ENCODE data around the gene KCNJ1.

Gene KCNJ1

DNA sequence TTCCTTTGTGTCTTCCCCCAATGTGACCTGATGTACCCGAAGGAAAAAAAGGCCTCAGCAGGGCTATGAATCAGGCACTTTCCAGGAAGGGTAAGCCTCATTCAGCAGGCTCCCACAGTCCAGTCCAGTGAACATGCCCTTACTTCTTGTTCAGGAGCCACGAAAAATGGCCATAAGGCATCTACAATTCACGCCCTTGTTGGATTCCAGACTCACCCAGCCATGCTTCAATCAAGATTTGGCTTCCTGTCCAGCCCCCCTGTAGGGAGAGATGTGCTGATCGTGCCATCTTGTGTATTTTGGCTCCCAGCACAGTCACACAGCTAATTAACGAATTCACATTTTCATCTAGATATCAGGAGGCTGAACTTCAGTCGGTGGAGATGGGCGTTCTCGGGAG is 14.1 kb upstream of the KCNJ1 start:
- DNase-seq, result no peak

DNA sequence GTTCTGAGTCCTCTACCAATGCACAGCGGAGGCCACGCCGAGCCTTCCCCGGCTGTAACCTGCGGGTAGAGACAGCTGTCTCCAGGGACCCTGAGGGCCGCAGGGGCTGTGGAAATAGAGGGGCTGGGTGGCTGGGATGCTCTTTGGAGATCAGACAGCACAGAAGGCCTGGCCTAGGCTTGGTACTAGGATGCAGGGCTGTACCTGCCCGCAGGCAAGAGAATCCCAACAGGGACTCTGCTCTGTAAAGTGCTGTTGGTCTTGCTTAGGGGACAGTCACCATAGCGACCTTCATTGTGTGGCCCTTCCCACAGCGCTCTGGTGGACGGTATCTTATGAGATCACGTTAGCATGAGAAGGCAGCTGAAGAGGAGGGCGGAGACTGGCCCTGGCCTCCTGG is 12.7 kb upstream of the KCNJ1 start:
- no peak for DNase-seq

DNA sequence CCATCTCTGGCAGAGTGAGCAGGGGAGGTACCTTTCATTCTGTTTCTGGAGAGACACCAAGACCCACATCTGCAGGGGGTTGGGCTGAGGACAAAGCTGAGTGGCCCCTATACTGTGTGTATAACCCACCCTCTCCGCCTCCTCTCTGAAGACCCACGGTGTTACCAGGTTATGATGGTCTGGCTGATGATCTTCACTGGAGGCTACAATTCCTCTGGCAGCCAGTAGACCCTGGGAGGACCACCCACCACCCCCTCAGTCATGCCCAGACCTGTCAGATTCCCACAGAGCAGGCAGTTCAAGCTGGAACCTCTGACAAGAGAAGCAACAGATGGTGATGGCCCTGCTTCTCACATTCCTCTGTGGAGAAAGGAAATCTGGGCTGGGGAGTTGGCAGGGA is 11.4 kb upstream of the KCNJ1 start:
- DNase-seq, result no peak

DNA sequence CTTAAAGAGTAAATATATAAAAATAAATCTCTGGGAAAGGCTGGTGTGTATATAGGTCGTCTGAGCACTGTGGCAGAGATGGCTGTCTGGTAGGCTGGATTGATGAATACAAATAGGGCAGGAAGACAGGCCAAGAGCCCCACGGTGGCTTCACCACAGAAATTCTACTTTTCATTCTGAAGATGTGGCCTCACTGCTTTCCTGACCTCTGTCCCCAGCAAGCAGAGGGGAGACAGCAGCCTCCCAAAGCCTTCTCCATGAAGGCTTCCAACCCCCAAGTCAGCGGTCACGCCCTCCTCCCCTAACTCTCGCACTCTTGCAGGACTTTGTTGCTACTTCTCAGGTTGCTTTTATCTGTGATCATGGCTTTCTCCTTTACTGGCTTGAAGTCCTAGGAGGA is 10.6 kb upstream of the KCNJ1 start:
- no peak for DNase-seq

DNA sequence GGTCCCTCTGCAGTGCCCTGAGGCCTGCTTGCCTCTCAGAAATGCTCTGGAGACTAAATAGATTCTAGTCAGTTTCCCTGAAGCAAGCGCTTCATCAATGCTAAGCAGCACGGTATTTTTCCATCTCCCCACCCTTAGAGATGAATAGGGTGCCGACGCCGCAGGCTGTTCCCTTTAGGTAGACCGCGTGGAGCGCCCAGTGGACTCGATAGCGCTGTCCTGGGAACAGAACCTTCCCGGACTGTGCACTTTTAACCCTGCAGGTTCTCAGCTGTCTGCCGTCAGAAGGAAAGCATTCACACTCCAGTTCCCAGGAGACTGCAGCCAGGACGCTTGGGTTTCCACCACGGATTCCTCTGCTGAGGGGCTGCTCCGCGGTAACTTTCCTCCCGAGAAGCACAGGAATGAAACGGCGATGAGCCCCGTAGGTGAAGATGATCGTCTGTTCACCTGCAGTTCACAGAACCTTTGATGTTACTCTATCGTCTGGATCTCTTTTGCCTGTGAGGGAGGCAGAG is 9.1 kb upstream of the KCNJ1 start:
- DNase-seq, result no peak

DNA sequence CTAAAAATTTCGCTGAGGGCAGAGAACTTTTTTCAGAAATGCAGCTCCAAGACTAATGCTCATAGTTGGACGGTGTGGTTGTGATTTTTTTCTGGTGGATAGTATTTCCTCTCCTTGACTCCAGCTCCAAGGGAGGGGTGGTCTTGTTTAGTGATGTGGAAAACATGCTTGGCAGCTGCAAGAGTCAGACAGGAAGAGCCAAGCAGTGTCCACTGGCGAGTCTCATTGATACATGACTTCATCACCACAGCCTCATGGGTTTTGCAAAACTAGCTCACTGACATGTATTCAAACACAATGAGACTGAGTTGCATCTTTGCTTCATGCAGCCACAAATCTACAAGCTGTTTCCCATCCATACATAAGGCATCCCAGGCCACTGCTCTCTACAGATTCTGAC is 7.3 kb upstream of the KCNJ1 start:
- DNase-seq, result no peak

DNA sequence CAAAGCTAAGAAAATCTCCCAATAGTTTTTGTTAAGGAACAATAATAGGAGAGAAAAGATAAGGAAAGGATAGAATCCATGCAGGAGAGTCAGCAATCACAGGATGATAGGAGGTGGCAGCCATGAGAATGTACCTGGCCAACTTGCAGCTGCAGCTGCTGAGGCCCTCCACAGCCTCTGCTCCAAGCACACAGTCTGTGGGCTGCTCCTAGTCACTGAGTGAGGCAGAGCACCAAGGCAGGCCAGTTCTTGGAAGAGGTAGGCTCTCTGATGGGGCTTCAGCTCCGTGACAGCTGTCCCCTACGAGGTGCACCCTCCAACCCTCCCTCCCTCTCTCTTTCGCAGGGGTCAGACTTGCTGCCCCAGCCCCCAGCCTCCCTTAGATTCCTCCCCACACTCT is 5.5 kb upstream of the KCNJ1 start:
- no peak for DNase-seq

DNA sequence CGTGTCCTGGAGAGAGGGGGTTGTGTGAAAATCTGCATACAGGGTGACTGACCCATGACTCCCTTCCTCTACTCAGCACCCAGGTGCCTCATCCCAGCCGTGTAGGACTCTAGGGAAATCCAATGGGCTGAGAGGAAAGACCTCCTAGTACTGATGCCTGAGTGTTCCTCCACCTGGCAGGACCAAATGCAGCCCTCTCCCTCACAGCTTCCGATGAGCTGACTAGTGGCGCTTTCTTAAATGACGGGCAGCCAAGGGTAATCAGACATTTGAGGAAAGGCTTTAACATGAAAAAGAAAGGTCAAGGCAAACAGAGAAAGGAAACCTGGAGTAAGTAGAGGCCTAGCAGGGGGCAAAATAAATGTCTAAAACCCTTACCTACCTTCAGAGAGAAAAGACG is 5.0 kb upstream of the KCNJ1 start:
- no peak for DNase-seq

DNA sequence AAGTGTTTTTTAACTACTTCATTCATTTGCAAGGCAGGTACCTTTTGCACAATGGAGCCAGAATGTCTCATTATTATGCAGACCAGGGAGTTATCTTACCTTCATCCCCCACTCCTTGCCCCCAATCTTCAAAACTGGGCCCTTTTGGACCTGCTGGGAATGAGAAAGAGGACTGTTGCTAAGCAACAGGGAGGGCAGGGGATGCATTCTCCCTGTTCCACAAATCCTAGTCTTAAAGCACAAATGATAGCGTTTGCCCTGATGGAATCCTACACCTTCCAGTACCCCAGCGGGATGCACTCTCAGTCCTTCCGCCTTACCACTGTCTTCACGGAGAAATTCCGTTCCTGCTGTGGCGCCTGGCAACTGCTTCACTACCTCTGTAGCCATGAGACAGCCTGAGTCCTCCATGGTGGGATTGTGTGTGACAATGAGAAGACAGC is 4.1 kb upstream of the KCNJ1 start:
- no peak for DNase-seq

DNA sequence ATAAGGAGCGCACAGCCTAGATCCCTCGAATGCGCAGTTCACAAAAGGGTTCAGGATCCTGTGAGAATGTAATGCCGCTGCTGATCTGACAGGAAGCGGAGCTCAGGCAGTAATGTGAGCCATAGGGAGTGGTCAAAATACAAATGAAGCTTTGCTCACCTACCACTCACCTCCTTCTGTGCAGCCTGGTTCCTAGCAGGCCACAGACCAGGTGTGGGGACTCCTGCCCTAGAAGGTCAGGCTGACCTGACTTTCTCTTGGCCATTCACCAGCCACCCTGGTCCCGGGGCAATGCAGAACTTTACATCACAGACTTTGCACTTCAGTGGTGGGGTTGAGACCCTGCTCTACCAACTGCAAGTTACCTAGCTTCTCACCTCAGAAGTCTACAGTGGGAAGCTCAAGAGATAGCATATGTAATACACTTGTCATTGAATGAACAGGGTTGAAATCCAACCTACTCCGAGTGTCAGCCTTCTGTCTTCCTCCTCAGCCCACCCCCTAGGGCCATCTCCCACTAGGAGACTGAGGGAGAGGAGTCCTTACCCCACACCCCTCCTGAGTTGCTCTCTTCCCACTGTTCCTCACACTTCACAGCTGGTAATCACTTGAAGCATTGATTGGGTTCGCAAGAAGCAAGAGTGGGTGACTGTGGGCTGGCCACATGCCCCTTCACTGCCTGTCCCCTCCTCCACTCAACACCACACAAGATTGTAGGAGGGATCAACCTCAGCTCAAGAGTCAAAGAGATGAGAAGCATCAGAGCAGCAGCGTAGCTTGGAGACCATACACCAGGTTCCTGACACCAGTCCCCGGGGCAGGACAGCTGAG is 2.0 kb upstream of the KCNJ1 start:
- no peak for DNase-seq

DNA sequence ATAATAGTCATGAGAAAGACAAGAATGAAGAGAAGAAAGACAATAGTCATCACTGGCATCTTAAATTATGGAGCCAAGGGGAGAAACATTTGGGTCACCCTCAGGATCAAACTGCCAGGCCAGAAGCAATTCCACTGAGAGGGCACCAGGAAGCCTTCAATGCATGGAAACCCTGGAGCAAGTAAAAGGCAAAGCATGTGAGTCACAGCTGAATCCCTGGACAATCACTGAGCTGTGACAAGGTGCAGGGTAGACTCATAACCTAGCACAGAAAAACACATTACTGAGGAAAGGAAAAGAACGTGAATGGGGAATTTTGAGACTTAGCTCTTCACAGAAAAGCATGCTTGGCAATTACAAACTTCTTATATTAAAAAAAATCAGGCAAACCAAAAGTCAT is 1.6 kb downstream of the KCNJ1 start:
- DNase-seq, result no peak

DNA sequence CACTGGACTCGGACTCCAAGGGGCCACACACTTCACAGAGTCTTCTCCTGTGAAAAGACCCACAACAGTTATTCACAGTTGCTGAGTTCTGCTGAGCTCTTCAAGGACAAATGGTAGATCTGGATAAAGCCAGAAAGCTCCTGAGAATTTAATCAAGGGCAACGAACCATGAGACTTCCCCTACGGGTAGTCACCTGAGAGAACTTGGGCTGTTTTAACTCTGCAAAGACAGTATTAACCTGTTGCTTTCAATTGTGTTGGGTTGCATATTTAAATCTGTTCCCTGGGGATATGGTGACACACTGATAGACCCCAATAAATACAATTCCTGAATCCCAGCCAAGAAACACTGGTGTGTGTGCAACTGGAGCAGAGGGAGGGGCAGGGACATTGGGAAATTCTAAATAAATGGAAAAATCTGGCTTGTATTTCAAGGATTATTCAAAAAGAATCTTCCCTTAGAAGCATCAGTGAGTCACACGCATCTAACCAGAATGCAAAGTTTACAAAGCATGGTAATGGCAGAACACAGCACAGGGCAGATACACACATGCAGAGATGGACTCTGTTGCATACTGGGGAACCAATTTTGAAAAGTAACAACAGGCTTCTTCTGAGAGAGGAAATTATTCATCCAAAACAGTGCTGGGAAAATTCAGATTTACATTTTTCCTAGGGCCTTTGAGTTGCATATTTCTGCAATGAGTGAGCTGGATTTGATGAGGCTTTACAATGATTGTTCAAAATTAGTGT is 4.0 kb downstream of the KCNJ1 start:
- no peak for DNase-seq

DNA sequence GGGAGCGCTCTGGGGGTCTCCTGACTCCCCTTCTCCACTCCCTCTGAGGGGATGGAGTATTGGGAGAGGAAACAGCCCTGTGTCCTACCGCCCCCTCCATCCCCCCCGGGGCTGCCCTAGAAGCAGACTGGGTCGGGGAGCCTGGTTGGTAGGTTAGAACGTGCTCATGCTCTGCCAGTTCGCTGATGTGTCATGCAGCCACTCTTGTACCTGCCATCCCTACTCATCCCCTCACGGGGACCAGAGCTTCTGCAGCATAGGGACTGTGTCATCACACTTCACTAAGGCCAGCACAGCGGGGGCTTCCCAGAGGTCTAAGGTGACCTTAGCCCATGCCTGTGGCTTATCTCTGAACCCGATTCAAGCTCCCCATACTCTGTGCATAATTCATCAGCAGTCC is 4.7 kb downstream of the KCNJ1 start:
- DNase-seq, result no peak

DNA sequence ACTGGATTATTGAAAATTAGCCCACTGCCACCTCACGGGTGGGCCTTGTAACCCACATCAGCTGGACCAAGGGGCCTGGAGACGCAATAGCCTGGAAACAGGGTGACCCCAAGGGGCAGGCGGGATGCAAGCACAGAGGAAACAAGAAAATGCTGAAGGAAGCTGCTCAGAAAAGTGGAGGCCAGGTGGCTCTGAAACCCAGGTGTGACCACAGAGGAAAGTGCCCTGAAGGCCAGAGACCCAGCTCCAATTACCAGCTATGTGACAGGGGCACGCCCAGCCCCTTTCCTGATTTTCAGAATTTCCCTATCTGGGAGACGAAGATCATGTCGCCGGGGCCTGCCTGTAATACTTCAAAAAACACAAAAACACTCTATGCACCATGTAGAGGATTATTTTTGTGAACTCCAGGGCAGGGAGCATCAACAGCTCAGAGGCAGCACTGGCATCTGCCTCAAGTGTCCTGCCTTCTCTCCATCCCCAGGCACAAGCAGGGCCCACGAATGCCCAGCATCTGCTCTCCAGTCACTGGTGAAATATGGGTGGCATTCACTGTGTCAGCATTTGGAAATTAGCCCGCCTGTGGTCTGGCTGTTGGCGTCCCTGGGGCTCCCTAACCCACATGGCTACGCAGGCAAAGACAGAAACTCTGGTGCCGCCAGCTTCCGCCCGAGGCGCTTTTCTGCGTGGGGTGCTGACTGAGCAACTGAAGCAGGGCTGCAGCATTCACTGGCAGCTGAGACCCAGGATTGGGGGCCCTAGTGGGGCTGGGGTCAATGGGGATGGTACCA is 6.3 kb downstream of the KCNJ1 start:
- DNase-seq, result no peak

DNA sequence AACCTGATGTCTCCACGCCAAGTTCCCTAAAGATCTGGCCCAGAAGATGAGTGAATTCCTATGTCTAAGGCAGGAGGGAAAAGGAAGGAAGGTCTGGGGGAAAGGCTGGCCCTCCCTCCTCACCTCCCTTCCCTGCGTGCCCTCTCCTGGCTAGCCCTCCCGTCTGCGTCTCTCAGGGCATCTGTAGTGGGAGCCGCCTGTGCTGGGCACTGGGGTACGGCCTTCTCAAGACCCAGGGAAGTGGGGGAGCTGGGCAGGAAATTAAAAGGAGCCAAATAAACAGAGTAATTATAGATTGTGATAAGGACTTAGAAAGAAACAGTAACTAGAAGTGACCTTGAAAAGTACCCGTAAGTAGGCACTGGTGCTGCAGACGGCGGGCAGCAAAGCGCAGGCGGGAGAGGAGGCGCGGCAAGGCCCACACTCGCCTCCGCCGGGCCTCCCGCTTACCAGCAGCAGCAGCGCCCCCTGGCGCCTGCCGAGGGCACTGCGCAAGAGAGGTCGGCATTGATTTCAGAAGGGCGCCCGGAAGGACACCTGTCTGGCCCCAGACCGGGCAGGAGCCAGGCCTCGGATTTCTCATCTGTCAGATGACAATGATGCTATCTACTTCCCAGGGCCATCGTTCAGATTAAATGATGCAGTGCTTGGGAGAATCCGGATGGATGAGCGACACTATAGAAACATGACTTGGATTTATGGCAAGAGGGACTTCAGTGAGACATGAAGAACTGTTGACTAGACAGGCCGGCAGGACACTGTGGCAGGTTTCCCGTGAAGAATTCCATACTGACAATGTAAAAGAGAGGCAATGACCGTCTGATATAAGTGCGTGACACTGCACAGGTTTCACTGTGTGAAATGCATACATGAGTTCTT is 7.3 kb downstream of the KCNJ1 start:
- DNase-seq, result no peak

DNA sequence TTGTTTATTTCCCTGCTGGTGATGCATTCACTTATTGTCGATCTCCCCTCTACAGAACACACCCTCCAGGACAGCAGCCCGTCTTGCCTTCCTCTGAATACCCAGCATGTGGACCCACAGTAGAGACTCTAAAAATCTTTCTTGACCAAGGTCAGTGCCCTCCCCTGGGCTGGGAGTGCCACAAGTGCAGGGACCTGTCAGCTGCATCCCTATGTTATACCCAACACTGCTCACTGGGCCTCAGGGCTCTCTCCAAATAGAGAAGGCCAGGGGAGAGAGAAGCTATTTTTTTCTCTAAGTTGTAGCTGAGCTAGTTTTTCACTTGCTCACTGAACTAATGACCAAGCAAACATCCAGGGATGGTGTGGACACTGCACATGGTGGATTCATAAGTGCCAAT is 9.8 kb downstream of the KCNJ1 start:
- no peak for DNase-seq

DNA sequence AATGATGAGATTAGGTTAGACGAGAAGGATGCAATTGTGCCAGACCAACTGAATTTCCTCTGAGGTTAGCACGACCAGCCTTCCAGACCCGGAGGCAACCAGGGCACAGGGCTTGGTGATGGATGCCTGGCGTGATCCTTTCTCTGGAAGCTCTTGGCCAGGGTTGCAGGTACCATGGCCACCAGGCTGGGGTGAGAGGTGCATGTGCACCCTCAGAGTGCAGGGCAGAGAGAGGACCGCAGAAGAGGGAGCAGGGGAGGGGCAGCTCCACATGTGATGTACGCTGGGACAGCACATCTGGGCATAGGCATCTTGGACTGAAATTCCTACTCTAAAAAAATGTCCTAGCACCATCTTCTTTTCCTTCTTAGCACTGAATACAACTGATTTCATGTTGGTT is 10.9 kb downstream of the KCNJ1 start:
- no peak for DNase-seq

DNA sequence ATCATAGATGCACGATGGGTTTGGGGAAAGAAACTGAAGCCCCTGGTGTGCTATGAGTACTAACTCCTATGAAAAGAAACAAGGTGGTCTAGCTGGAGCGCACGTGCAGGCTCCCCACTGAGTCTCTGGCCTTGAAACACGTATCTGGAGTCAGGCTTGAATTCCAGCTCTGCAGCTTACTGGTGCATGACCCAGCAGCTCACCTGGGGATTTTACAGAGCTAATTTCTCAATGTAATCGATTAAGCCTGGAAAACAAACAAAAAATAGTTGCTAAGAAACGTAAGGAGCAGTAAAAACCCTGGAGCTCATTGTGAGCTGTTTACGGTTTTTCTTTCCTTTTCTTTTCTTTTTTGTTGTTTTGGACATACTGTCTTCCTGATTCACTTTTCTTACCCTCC is 12.3 kb downstream of the KCNJ1 start:
- no peak for DNase-seq

DNA sequence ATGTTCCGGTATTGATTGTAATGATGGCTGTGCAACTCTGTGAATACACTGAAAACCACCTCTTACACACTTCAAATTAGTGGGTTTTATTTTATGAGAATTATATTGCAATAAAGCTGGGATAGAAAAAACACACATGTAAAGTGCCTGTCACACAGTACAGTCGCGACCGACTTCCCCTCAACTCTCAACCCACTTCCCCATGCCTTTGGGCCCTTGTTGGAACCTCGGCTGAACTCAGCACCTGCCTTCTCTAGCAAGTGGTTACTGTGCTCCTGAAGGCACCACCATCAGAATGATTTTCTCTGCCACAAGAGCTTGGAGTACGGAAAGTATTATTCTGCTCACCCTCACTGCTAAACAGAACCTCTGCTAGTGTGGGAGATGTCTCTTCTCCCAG is 13.5 kb downstream of the KCNJ1 start:
- no peak for DNase-seq

DNA sequence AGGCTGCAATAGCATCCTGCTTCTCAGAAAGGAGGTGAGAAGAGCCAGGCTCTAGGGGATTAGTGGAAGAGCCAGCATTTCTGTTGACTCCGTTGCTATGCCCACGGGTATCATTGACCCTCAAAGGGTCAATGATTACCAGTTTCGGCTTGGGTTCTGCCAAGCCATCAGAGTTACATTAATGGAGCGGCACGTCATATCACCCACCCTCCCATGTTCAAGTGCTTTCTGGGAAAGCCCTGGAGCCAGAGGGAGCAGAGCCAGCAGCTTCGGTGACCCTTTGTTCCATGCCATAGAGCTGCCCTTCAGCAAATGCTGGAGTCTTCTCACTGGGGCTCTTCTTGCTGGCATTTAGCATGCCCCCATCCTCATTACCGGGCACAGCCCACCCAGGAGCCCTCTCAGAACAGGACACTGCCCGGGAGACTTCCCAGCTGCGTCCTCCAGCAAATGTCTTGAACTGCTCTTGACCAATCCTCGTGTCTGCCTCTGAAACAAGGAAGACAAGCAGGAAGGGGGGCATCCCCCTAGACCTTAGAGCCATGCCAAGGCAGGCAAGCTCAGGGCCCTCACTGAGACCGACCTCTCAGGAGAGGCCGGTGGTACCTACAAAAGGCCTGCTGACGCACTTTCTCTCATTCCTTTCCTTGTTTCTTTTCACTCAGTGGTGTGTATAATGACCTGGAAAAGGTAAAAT is 14.6 kb downstream of the KCNJ1 start:
- DNase-seq, result no peak

DNA sequence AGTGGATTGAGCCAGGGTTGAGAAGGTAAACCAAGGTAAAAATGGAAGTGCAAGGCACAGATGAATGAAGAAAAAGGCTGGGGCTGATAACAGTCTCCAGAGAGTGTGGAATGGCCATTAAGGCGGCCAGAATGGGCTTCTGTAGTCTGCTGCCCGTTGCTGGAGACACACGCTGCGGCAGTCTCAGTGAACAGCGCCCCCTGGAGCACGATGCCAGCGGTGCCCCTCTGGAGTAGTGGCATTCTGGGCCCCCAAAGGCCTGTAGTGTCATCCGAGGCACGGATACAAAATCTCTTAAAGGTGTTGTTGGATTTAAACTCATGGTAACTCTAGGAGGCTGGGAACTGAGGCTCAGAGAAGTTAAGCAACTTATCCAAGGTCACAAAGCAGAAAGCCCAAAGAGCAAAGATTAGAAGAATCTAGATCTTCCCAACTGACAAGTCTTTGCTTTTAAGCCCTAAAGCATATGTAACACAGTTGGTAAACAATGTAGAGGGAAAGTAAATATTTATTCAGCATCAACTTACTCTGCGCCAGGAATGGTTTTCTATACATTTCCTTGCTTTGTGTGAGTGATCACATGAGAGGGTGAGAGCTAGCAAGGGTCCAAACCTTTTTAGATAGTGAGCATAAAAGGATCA is 18.2 kb downstream of the KCNJ1 start:
- DNase-seq, result peak; percentile 23 to 55

Data from AML-193 (cell line).